22Rv1 (cell line): ENCODE measurements around the gene EPB41.

ENCODE experiments used
- ZFX ChIP-seq: fragments of 450-650 bp; IDR thresholded peaks from 2 replicates; pipeline ENCODE4 v1.6.1; 2017; ENCODE audit warnings: antibody characterized with exemption, borderline replicate concordance
- TF ChIP-seq, protein P1 (sequence below): fragments of 450-650 bp; IDR thresholded peaks from 2 replicates; pipeline ENCODE4 v1.5.1; 2017; ENCODE audit warnings: mild to moderate bottlenecking

- TF ChIP-seq, protein P1, sequence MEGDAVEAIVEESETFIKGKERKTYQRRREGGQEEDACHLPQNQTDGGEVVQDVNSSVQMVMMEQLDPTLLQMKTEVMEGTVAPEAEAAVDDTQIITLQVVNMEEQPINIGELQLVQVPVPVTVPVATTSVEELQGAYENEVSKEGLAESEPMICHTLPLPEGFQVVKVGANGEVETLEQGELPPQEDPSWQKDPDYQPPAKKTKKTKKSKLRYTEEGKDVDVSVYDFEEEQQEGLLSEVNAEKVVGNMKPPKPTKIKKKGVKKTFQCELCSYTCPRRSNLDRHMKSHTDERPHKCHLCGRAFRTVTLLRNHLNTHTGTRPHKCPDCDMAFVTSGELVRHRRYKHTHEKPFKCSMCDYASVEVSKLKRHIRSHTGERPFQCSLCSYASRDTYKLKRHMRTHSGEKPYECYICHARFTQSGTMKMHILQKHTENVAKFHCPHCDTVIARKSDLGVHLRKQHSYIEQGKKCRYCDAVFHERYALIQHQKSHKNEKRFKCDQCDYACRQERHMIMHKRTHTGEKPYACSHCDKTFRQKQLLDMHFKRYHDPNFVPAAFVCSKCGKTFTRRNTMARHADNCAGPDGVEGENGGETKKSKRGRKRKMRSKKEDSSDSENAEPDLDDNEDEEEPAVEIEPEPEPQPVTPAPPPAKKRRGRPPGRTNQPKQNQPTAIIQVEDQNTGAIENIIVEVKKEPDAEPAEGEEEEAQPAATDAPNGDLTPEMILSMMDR = no peak
- TF ChIP-seq ZFX = no peak
These were observed 166.8 kb downstream of the EPB41 start for GRCh38 chr1:29081201-29081600.
